ENCODE results near the gene SNAPC1.
"Not testable (repeated sequence)": the region's sequence is repeated elsewhere in the genome, so short reads cannot be mapped to it uniquely, and the experiment has no call there.

SNAPC1 gene

DNA sequence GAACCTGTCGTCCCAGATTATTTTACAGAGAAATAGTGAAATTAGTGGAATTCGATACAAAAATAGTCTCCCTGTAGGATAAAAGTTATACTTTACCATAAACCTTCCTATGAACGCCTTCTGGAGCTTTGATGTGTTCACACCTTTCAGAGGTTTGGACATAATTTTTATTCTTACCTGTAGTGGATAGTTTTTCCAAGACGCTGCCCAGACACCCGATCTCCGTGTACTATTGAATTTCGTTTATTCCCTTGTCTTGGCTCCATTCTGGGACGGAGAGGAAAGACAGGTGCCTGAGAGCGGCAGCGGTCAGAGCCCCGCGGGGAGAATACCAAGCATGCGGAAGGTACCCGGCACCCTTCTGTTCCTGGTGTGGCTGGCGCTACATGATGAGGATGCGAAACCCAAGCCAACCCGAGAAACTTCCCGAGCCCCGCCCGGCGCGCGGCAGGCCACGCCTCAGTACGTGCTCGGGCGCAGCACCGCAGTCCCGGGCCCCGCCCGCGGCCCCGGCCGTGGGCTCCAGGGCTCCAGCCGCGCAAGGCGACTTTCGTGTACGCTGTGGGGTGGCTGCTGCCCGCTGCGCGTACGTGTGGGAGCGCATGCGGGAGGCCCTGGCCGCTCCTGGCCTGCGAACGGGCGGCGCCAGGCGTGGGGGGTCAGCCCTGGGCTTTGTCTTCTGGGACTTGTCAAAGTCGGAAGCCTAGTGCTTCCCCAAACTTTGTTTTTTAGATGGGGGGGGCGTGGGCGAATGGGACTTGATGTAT is 11.3 kb upstream of the SNAPC1 start:
- peak; percentile 88 for DNase-seq

GRCh38 chr14:61751475-61751989 is 10.7 kb upstream of the SNAPC1 start:
- no peak for DNase-seq

- no peak for DNase-seq
Observed at GRCh38 chr14:61752626-61753025, 9.6 kb upstream of the SNAPC1 start.

GRCh38 chr14:61753631-61754030 is 8.6 kb upstream of the SNAPC1 start:
- no peak for DNase-seq

DNA sequence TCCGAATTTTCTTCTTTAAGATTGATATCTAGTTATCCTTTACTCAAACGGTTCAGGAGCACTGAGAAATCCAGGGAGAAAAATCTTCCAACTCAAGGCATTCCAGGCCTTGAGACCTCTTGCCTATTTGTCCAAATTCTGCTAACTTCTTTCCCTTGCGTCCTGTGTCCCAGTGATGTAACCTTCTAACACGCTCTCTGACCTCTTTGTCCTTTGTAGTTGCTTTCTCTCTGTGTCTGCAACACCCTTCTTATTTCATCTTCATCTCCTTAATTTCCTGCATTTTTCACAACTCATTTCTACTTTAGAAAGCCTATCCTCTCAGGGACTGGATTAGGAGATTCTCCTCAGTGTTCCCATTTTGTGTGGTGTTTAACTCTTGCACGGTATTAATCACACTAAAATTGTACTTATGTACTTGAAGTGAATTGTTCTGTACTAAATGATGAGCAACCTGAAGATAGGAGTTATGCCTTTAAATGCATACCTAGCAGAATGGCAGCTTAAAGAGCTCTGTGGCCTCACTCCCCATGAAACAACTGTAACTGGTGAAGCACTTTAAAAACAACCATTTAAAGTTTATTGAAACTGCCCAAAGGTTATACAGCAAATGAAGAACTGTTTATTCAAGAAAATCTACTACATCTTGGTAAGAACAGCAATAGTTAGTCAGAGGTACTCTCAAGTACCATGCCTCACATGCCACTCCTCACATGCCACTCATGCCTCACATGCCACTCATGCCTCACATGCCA is 7.4 kb upstream of the SNAPC1 start:
- no peak for DNase-seq

DNA sequence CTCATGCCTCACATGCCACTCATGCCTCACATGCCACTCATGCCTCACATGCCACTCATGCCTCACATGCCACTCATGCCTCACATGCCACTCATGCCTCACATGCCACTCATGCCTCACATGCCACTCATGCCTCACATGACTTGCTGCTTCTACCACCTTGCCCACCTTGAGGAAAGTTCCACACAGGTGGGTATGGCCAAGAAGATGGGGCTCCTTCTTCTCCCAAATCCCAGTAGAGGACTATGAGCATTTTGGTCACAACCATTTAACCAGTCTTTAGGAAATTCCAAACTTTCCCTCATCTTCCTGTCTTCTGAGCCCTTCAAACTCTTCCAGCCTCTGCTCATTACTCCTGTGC is 6.9 kb upstream of the SNAPC1 start:
- not testable (repeated sequence) for DNase-seq

DNA sequence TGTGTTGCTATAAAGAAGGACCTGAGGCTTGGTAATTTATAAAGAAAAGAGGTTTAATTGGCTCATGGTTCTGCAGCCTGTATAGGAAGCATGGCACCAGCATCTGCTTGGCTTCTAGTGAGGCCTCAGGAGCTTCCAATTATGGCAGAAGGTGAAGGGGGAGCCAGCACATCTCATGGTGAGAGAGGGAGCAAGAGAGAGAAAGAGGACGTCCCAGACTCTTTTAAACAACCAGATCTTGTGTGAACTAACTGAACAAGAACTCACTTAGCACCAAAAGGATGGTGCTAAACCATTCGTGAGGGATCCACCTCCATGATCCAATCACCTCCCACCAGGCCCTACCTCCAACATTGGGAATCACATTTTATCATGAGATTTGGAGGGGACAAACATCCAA is 6.1 kb upstream of the SNAPC1 start:
- DNase-seq, result no peak

GRCh38 chr14:61759878-61760277 is 2.3 kb upstream of the SNAPC1 start:
- no peak for DNase-seq

DNA sequence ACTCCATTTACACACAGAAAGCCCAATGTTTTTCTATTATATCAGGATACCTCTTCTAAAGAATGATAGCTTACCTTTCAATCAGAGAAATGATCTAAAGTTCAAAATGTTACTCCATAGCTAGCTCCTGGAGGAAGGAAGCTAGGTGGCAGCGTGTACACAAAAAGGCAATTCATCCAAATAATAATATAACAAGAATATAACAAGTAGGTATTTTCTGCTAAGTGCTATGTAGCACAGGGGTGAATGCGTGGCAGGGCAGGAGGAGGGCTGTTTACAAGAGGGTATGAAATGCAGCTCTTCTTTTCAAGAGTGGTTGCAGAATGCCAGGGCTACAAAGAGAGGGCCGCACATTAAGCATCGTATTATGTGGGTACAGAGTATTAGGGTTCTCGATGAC is 663 bp upstream of the SNAPC1 start:
- no peak for DNase-seq

- no peak for DNase-seq
Observed at GRCh38 chr14:61764342-61765122, 2.3 kb downstream of the SNAPC1 start.

DNA sequence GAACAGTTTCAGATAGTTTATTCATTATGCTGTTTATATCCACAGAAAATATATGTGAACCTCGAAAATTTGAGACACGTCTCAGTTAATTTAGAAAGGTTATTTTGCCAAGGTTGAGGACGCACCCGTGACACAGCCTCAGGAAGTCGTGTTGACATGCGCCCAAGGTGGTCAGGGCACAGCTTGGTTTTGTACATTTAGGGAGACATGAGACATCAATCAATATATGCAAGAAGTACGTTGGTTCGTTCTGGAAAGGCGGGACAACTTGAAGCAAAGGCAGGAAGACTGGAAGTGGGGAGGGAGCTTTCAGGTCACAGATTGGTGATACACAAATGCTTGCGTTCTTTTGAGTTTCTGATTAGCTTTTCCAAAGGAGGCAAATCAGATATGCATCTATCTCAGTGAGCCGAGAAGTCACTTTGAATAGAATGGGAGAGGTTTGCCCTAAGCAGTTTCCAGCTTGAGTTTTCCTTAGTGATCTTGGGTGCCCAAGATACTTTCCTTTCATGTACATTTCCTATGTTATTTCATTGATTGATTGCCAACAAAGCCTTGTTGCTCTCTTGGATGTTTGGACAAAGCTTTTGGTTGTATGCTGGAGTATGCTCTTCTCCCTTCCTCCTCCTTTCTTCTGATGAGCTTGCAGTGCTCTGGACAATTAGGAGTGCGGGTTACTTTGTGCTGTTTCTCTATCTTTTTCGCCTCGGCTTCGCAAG is 3.2 kb downstream of the SNAPC1 start:
- DNase-seq, result no peak

GRCh38 chr14:61766151-61766550 is 3.9 kb downstream of the SNAPC1 start:
- DNase-seq, result no peak

- no peak for DNase-seq
Observed at GRCh38 chr14:61768240-61768639, 6.0 kb downstream of the SNAPC1 start.

DNA sequence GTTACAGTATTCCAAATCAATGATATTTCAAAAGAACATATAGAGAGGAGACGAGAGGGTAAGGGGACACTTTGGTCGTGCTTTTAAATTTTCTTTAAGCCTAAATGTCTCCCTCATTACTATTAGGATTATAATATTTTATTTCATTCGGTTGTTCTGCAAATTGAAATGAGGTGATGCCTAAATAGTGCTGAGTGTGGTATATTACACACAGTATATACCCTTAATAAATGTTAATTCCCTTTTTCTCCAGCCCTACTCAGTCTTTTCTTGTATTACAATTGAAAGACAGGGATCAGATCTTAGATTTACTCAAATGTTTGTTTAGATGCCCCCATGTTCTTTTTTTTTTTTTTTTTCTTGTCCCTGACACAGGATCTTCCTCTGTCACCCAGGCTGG is 7.7 kb downstream of the SNAPC1 start:
- DNase-seq, result no peak

GRCh38 chr14:61774861-61775260 is 12.6 kb downstream of the SNAPC1 start:
- no peak for DNase-seq

- DNase-seq, result no peak
Observed at GRCh38 chr14:61780125-61780524, 17.9 kb downstream of the SNAPC1 start.

DNA sequence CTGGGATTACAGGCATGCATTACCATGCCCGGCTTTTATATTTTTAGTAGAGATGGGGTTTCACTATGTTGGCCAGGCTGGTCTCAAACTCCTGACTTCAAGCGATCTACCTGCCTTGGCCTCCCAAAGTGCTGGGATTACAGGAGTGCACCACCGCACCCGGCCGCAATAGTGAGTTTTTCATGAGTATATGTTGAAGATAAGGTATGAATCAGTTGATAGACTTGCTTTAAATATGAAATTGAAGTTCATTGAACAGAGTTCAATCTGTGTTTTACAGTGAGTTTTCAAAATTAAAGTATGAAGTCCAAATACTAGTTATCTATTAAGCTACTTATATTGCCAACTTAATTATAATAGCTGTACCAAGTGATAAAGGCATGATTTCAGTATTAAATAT is 35.1 kb downstream of the SNAPC1 start:
- no peak for DNase-seq

DNA sequence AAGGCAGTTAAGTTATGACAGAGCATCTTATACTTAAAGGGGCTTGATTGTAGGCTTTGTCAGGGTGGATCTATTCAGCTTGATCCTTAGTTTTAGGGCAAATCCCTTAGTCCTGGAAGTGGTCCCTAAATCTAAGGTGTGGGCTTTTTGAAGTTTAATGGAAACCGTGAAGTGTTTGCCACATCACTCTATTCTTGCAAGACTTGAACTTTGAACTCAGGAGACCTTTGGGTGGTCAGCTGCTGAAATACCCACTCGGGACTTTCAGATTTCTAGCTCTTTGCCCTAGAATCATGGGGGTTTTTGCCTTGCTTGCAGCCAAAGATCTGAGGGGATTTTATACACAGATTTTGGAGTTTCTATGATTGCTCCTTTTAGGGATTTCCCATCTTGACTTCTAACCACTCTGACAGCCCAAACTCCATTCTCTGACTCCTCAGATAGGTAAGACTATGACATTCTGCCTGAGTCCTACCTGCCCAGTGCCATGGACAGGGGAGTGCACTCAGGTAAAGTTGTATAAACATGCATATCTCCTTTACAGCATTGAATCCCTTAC is 39.9 kb downstream of the SNAPC1 start:
- DNase-seq, result no peak

DNA sequence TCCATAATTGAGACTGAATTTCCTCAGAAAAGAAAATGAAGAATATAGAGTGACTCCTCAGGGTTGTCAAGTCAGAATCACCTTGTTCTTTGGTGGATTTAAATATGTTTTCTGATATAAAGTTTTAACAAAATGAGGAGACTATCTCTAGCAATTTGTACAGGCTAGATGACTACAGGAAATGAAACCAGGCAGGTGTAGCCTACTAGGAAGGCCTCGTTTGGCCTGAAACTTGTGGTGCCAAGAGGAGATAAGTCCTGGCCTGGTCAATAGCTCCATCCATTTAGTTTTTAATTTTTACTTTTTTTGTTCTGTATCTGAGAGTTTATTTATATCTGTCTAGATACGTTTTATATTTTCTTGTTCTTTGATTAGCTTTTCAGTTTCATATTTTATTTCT is 41.5 kb downstream of the SNAPC1 start:
- DNase-seq, result no peak

- DNase-seq, result no peak
Observed at GRCh38 chr14:61805451-61805850, 43.2 kb downstream of the SNAPC1 start.

- no peak for DNase-seq
Observed at GRCh38 chr14:61811882-61812346, 49.7 kb downstream of the SNAPC1 start.

DNA sequence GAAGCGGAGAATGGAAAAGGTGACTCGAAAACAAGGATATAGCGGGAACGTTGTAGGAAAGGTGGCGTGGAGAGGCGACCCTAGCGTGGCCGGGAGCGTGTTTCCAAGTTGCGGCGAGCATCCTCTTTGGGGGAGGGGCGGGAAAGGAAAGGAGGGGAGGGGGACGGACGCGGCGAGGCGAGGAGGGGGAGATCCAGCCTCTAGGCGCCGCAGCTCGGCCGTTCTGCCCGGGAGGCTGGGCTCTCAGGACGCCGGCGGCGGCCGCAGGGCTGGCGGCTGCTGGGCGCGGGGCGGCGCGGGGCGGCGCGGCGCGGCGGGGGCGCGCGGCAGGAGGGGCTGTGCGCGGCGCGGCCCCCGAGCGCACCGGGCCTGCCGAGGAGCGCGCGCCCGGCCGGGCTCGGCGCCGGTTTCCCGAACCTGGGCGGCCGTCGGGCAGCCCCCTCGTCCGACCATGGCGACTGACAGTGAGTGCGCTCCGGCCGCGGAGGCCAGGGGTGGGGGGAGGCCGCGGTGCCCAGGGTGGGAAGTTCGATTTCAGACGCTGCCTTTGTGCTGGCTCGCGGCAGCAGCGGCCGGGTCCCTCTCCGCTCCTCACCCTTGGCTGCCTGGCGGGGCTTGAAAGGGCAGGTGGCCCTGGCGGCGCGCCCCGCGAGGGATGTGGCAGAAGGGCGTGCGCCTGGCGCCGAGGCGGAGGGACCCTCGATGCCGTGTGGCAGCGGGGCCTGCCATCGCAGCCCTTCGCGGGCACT is 50.3 kb downstream of the SNAPC1 start, which contains the start of gene SYT16:
Gene SYT16, plus strand, starts transcription at position 357 of the 749 bp plus-strand sequence.
- DNase-seq, result no peak

Data from GDM1 (cell line).